GM12878 (cell line): ENCODE measurements around the gene POU6F2. TPM values are rescaled to one million over a fixed set of nuclear protein-coding genes. Genes with fewer than 3 reads are reported as not detected.

Experiments used
- ATAC-seq: fragments of 200-7000 bp; cut with Tn5 transposase; 3 replicates; pipeline ENCODE4 v1.9.1; 2020; ENCODE audit warnings: mild to moderate bottlenecking, moderate library complexity
- BruUV-seq: library from RNA; stranded (reverse); fragments of 400-500 nt; replicated peaks from 2 replicates; lab custom pipeline; 2021; lab: Mats Ljungman, UMichigan
- CTCF ChIA-PET: fragments of 300-600 bp; sonication (Branson Sonifier 250); formaldehyde crosslinking; extraction: SDS; loops from one replicate; lab custom pipeline; 2021; ENCODE audit warnings: inconsistent platforms; lab: Yijun Ruan, JAX
- POLR2A ChIA-PET: fragments of 350-600 bp; formaldehyde crosslinking; extraction: SDS; loops from one replicate; lab custom pipeline; 2021; ENCODE audit warnings: inconsistent platforms; lab: Charles Lee
- RAD21 ChIA-PET: fragments of 300-600 bp; sonication (Branson Sonifier 250); formaldehyde crosslinking; loops from one replicate; lab custom pipeline; 2023; ENCODE audit warnings: antibody characterized with exemption; ENCODE audit not compliant: unreplicated experiment; lab: Charles Lee
- SMC1A ChIA-PET: fragments of 300-600 bp; sonication (Branson Sonifier 250); formaldehyde crosslinking; loops from one replicate; lab custom pipeline; 2023; ENCODE audit not compliant: unreplicated experiment, uncharacterized antibody; lab: Charles Lee
- DNase-seq: peaks from one replicate; pipeline ENCODE4 v3.0.0-alpha.2; 2011; ENCODE audit warnings: low read depth, low spot score
- FAIRE-seq: peaks from 3 replicates; lab custom pipeline; 2011; peaks lifted over from hg19 to GRCh38; lab: Jason Lieb, UNC
- H2AFZ ChIP-seq: 2 replicates; pipeline ENCODE4 v1.6.0; 2011; ENCODE audit warnings: low read depth, low read length, control low read depth; ENCODE audit not compliant: control insufficient read depth
- H3K27ac ChIP-seq: 2 replicates; pipeline ENCODE4 v1.5.1; 2011; ENCODE audit warnings: control low read depth; ENCODE audit not compliant: control insufficient read depth, insufficient read depth
- H3K27me3 ChIP-seq, 2 experiments: replicated peaks in 1 of 2; 2 replicates each; pipeline versions ENCODE4 v1.6.0 to v1.6.1; 2011; ENCODE audit warnings: low read length in 1 of 2; ENCODE audit not compliant: control insufficient read depth in 2 of 2, insufficient read depth in 2 of 2
- H3K36me3 ChIP-seq, 2 experiments: 2 replicates each; pipeline ENCODE4 v1.5.1; 2011; ENCODE audit warnings: low read length in 1 of 2; ENCODE audit not compliant: control insufficient read depth in 2 of 2, insufficient read depth in 2 of 2
- H3K4me1 ChIP-seq: 2 replicates; pipeline ENCODE4 v1.6.1; 2011; ENCODE audit warnings: mild to moderate bottlenecking, low read length, moderate library complexity, mixed read lengths; ENCODE audit not compliant: control insufficient read depth, insufficient read depth
- H3K4me2 ChIP-seq: 2 replicates; pipeline ENCODE4 v1.6.0; 2011; ENCODE audit warnings: control low read depth; ENCODE audit not compliant: control insufficient read depth, insufficient read depth
- H3K4me3 ChIP-seq: fragments of 200-600 bp; sonication (generic); 2 replicates; pipeline ENCODE4 v1.5.1; 2016
- H3K79me2 ChIP-seq: 2 replicates; pipeline ENCODE4 v1.6.0; 2011; ENCODE audit warnings: low read length; ENCODE audit not compliant: control insufficient read depth, insufficient read depth
- H3K9ac ChIP-seq: 2 replicates; pipeline ENCODE4 v1.8.0; 2011; ENCODE audit warnings: low read length, control low read depth, mixed read lengths; ENCODE audit not compliant: control insufficient read depth, insufficient read depth
- H3K9me3 ChIP-seq: replicated peaks from 3 replicates; pipeline ENCODE4 v1.5.1; 2011; ENCODE audit warnings: mild to moderate bottlenecking, low read length; ENCODE audit not compliant: control insufficient read depth, insufficient read depth
- H4K20me1 ChIP-seq: 2 replicates; pipeline ENCODE4 v1.6.0; 2011; ENCODE audit not compliant: control insufficient read depth, insufficient read depth
- CTCF ChIP-seq, 3 experiments: IDR thresholded peaks in 2 of 3; conservative IDR thresholded peaks in 1 of 3; 2 replicates each; pipeline ENCODE4 v1.5.1; 2011; ENCODE audit warnings: low read depth in 3 of 3, low read length in 3 of 3, mild to moderate bottlenecking in 3 of 3, control low read depth in 2 of 3, moderate library complexity in 2 of 3, inconsistent platforms in 1 of 3, mixed read lengths in 1 of 3; ENCODE audit not compliant: control insufficient read depth in 2 of 3, insufficient read depth in 1 of 3; ENCODE audit errors: extremely low read depth in 1 of 3
- CUX1 ChIP-seq: IDR thresholded peaks from 2 replicates; pipeline ENCODE4 v1.6.1; 2012; ENCODE audit warnings: improper control_type of control experiment, low read depth, low read length; ENCODE audit not compliant: insufficient replicate concordance
- NKRF ChIP-seq: fragments of 450-650 bp; conservative IDR thresholded peaks from 2 replicates; pipeline ENCODE4 v1.6.1; 2017; ENCODE audit warnings: mild to moderate bottlenecking, moderate library complexity
- RELA ChIP-seq: fragments of 450-650 bp; IDR thresholded peaks from 2 replicates; pipeline ENCODE4 v1.8.0; 2014; ENCODE audit warnings: borderline replicate concordance; ENCODE audit not compliant: partially characterized antibody
- WGBS: methylation state at CpG from one replicate; pipeline ENCODE4 v1.1.6; 2016; ENCODE audit warnings: low lambda C conversion rate; ENCODE audit not compliant: insufficient replicate concordance, insufficient coverage; ENCODE audit errors: missing lambda C conversion rate; 5-methylcytosine and 5-hydroxymethylcytosine counted together
- in situ Hi-C: fragments of 300-500 bp; cut with MboI; formaldehyde crosslinking; loops from 9 replicates; pipeline ENCODE4 v1.14.3; 2018; ENCODE audit warnings: mixed read lengths
- intact Hi-C: fragments of 100-400 bp; cut with micrococcal nuclease; formaldehyde crosslinking; loops from one replicate; pipeline ENCODE4 v1.14.2; 2022; ENCODE audit not compliant: unreplicated experiment
- polyA plus RNA-seq, 11 experiments: library from polyadenylated mRNA; depleted of rRNA in 4 of 11; unstranded in 6 of 11; stranded (reverse) in 5 of 11; fragments of >200 nt; fragmentation: Nextera tagmentation in 4 of 11; fragmentation: Illumina TruSeq in 1 of 11; extraction: Ambion mirVana in 4 of 11; extraction: Trizol in 1 of 11; gene quantifications; 1 replicate in 1 of 11; 2 replicates in 10 of 11; pipeline versions ENCODE4 v1.2.1 to v1.2.3, GENCODE V29; 2011 to 2016; ENCODE audit warnings: inconsistent platforms in 2 of 11, missing spikeins in 2 of 11, low read depth in 1 of 11
- total RNA-seq, 4 experiments: library from RNA; depleted of rRNA in 3 of 4; stranded (reverse); fragments of >200 nt in 3 of 4; fragmentation: Illumina TruSeq in 1 of 4; extraction: Trizol in 1 of 4; gene quantifications; 2 replicates each; pipeline versions ENCODE4 v1.2.1 to v1.2.3, GENCODE V29; 2013 to 2021
- TF ChIP-seq, protein P1 (sequence below): fragments of 450-650 bp; formaldehyde crosslinking; IDR thresholded peaks from 2 replicates; pipeline ENCODE4 v1.5.0; 2022; ENCODE audit warnings: mild to moderate bottlenecking, missing genetic modification characterization

Gene POU6F2
- total and polyA plus RNA-seq, 10 of the 15 experiments (the other 5 are each of a cell fraction or from before 2014, with no cell fraction given): 0.10 TPM; not detected in 9

GRCh38 chr7:39294022-39294421, 316.3 kb downstream of the POU6F2 start:
- in situ Hi-C loops: no loop called here
- no TSS peak for BruUV-seq
- intact Hi-C loops: no loop called here
- no peak overlapping the region for H3K9ac ChIP-seq
- ChIA-PET SMC1A (interaction anchor here (0.9 kb wide), 1 partner anchor 12 kb away, joined by 3 read pairs; no protein-coding TSS in a partner anchor), RAD21 (no interaction called here)
- no peak for FAIRE-seq
- TF ChIP-seq CUX1 (no peak), RELA (no peak), NKRF (no peak), CTCF (IDR thresholded peaks at IDR 0.05 in 2 of 3, conservative IDR thresholded peaks at IDR 0.05 in 1 of 3; ENCODE audit: control insufficient read depth in 2 of 3, extremely low read depth in 1 of 3, insufficient read depth in 1 of 3, low read depth in 3 of 3, low read length in 3 of 3) (no peak)
- TF ChIP-seq, protein P1, sequence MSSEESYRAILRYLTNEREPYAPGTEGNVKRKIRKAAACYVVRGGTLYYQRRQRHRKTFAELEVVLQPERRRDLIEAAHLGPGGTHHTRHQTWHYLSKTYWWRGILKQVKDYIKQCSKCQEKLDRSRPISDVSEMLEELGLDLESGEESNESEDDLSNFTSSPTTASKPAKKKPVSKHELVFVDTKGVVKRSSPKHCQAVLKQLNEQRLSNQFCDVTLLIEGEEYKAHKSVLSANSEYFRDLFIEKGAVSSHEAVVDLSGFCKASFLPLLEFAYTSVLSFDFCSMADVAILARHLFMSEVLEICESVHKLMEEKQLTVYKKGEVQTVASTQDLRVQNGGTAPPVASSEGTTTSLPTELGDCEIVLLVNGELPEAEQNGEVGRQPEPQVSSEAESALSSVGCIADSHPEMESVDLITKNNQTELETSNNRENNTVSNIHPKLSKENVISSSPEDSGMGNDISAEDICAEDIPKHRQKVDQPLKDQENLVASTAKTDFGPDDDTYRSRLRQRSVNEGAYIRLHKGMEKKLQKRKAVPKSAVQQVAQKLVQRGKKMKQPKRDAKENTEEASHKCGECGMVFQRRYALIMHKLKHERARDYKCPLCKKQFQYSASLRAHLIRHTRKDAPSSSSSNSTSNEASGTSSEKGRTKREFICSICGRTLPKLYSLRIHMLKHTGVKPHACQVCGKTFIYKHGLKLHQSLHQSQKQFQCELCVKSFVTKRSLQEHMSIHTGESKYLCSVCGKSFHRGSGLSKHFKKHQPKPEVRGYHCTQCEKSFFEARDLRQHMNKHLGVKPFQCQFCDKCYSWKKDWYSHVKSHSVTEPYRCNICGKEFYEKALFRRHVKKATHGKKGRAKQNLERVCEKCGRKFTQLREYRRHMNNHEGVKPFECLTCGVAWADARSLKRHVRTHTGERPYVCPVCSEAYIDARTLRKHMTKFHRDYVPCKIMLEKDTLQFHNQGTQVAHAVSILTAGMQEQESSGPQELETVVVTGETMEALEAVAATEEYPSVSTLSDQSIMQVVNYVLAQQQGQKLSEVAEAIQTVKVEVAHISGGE (CRISPR knock-in tag): no peak
- TF ChIP-seq, all 136 proteins: peak for 0
- Histone ChIP-seq H3K27me3 (no peaks in the 10 kb centered on the region), H3K79me2 (no peaks in the 10 kb centered on the region), H3K4me2 (no peak overlapping the region), H3K9me3 (no peaks in the 10 kb centered on the region), H4K20me1 (no peaks in the 10 kb centered on the region), H2AFZ (no peak overlapping the region), H3K4me1 (no peaks in the 10 kb centered on the region), H3K4me3 (no peak overlapping the region), H3K27ac (no peak overlapping the region), H3K36me3 (no peaks in the 10 kb centered on the region)
- CTCF ChIA-PET: no interaction called here
- WGBS: 76% methylated on average over 4 of the region's 4 CpGs
- DNase-seq (no peak), ATAC-seq (peak; percentile 69)
- POLR2A ChIA-PET: interaction anchor here (0.6 kb wide), 1 partner anchor 379 kb away, joined by 5 read pairs; no protein-coding TSS in a partner anchor
